Activated CD4-positive, alpha-beta memory T cell treated with anti-CD3 and anti-CD28 coated beads for 36 hours (primary cell): Measurements from ENCODE around the gene EN2. TPM values are rescaled to one million over a fixed set of nuclear protein-coding genes. Genes with fewer than 3 reads are reported as not detected.

ENCODE experiments used
- CTCF ChIA-PET: fragments of 350-600 bp; sonication (Branson Sonifier 250); formaldehyde crosslinking; loops from one replicate; lab custom pipeline; 2021; ENCODE audit warnings: antibody characterized with exemption, inconsistent platforms; lab: Charles Lee
- POLR2A ChIA-PET: fragments of 350-600 bp; sonication (Branson Sonifier 250); formaldehyde crosslinking; loops from one replicate; lab custom pipeline; 2021; ENCODE audit warnings: antibody characterized with exemption; lab: Charles Lee
- DNase-seq: peaks from one replicate; pipeline ENCODE4 v3.0.0-alpha.2; 2020
- H3K27ac Mint-ChIP-seq: one replicate; pipeline ENCODE4 v1.8.0; 2021; ENCODE audit warnings: mixed read lengths
- H3K27me3 Mint-ChIP-seq: one replicate; pipeline ENCODE4 v1.8.0; 2021; ENCODE audit warnings: mixed read lengths
- H3K36me3 Mint-ChIP-seq: one replicate; pipeline ENCODE4 v1.8.0; 2021; ENCODE audit warnings: mixed read lengths
- H3K4me1 Mint-ChIP-seq: one replicate; pipeline ENCODE4 v1.8.0; 2021; ENCODE audit warnings: low read depth, mixed read lengths
- H3K4me3 Mint-ChIP-seq: one replicate; pipeline ENCODE4 v1.8.0; 2021; ENCODE audit warnings: mild to moderate bottlenecking, mixed read lengths
- H3K9me3 Mint-ChIP-seq: one replicate; pipeline ENCODE4 v1.8.0; 2021; ENCODE audit warnings: mixed read lengths
- intact Hi-C: fragments of 100-400 bp; cut with micrococcal nuclease; formaldehyde crosslinking; loops from one replicate; pipeline ENCODE4 v1.15.1; 2023
- total RNA-seq, 2 experiments: library from RNA; stranded (reverse); gene quantifications; one replicate each; pipeline ENCODE4 v1.2.3, GENCODE V29; 2021

Gene EN2
- not detected for total RNA-seq

GRCh38 chr7:155458111-155458877 is at the start of gene EN2:
Gene EN2 (plus strand): TSS chr7:155458129. CDS start chr7:155458378, 249 bp downstream.
- POLR2A ChIA-PET = no interaction called here
- Mint-ChIP-seq H3K4me3 (peak within 1 kb of the TSS; percentile 56), H3K4me1 (peaks cover 27% of the 10 kb centered on the region), H3K27me3 (peaks cover 68% of the 10 kb centered on the region), H3K9me3 (no peaks in the 10 kb centered on the region), H3K36me3 (no peaks in the 10 kb centered on the region), H3K27ac (no peak within 1 kb of the TSS)
- DNase-seq = no peak
- intact Hi-C loops = loop anchor here (5.0 kb wide), 2 partner anchors 349 to 1549 kb away; no protein-coding TSS in a partner anchor
- CTCF ChIA-PET = no interaction called here

GRCh38 chr7:155408651-155409586 is 49.0 kb upstream of the EN2 start:
- intact Hi-C loops = no loop called here
- no peaks in the 10 kb centered on the region for H3K9me3 Mint-ChIP-seq
- no peaks in the 10 kb centered on the region for H3K36me3 Mint-ChIP-seq
- ChIA-PET CTCF (no interaction called here), POLR2A (no interaction called here)
- H3K4me1 Mint-ChIP-seq = peaks cover 2% of the 10 kb centered on the region
- H3K27me3 Mint-ChIP-seq = peaks cover 32% of the 10 kb centered on the region
- no peak for DNase-seq
- H3K4me3 Mint-ChIP-seq = no peak overlapping the region
- H3K27ac Mint-ChIP-seq = no peak overlapping the region

DNA sequence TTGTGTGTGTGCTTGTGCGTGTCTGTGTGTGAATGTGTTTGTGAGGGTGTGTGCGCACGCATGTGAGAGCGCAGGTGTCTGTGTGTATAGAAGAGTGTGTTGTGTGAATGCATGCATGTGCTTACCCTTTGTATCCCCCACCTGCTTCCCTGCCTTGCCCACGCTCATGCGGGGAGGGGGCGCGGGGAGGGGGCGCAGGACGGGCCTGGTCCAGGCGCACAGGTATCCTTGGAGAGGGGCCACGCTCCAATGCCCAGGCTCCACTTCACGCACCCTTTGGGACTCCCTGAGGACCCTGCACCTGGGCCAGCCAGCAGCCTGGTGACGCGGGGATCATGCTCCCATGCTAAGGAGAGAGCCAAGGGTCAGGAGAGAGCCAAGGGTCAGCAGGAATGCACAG is 47.9 kb upstream of the EN2 start:
- peaks cover 2% of the 10 kb centered on the region for H3K4me1 Mint-ChIP-seq
- ChIA-PET CTCF (interaction anchor here (0.9 kb wide), 1 partner anchor 154 kb away, joined by 4 read pairs; no protein-coding TSS in a partner anchor), POLR2A (no interaction called here)
- H3K4me3 Mint-ChIP-seq = no peak overlapping the region
- intact Hi-C loops = no loop called here
- H3K36me3 Mint-ChIP-seq = no peaks in the 10 kb centered on the region
- no peaks in the 10 kb centered on the region for H3K9me3 Mint-ChIP-seq
- H3K27me3 Mint-ChIP-seq = peaks cover 28% of the 10 kb centered on the region
- DNase-seq = no peak
- H3K27ac Mint-ChIP-seq = no peak overlapping the region

DNA sequence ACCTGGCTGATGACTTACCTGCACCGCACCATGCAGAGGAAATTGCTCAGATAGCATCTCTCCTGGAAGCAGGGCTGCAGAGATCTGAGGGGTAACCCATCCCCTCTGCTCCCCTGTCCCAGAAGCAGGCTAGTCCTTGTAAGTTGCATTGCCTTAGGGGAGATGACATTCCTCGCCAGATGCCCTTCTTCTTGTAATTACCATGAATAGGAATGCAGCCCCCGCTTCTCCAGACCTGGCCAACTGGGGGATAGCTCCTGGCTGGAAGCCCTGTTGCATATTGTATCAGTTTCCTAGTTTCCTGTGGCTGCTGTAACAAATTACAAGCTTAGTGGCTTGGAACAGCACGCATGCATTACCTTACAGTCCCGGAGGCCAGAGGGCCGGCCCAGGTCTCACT is 47.5 kb upstream of the EN2 start:
- no peak for DNase-seq
- intact Hi-C loops = no loop called here
- H3K9me3 Mint-ChIP-seq = no peaks in the 10 kb centered on the region
- peaks cover 28% of the 10 kb centered on the region for H3K27me3 Mint-ChIP-seq
- H3K36me3 Mint-ChIP-seq = no peaks in the 10 kb centered on the region
- H3K4me1 Mint-ChIP-seq = peaks cover 2% of the 10 kb centered on the region
- no peak overlapping the region for H3K4me3 Mint-ChIP-seq
- CTCF ChIA-PET = interaction anchor here (0.9 kb wide), 1 partner anchor 154 kb away, joined by 4 read pairs; no protein-coding TSS in a partner anchor
- H3K27ac Mint-ChIP-seq = no peak overlapping the region
- POLR2A ChIA-PET = no interaction called here

- Mint-ChIP-seq H3K4me1 (peaks cover 2% of the 10 kb centered on the region), H3K4me3 (no peak overlapping the region), H3K27ac (no peak overlapping the region), H3K36me3 (no peaks in the 10 kb centered on the region), H3K9me3 (no peaks in the 10 kb centered on the region), H3K27me3 (peaks cover 20% of the 10 kb centered on the region)
- POLR2A ChIA-PET = no interaction called here
- CTCF ChIA-PET = no interaction called here
- intact Hi-C loops = no loop called here
- no peak for DNase-seq
Measured at GRCh38 chr7:155411718-155412415, 46.1 kb upstream of the EN2 start.

GRCh38 chr7:155412416-155413253 is 45.3 kb upstream of the EN2 start:
- no peak overlapping the region for H3K27ac Mint-ChIP-seq
- intact Hi-C loops = no loop called here
- peak; percentile 59 for DNase-seq
- H3K4me3 Mint-ChIP-seq = no peak overlapping the region
- ChIA-PET POLR2A (no interaction called here), CTCF (interaction anchor here (1.2 kb wide), 1 partner anchor 33 kb away, joined by 3 read pairs; no protein-coding TSS in a partner anchor)
- H3K9me3 Mint-ChIP-seq = no peaks in the 10 kb centered on the region
- peaks cover 20% of the 10 kb centered on the region for H3K27me3 Mint-ChIP-seq
- peaks cover 2% of the 10 kb centered on the region for H3K4me1 Mint-ChIP-seq
- H3K36me3 Mint-ChIP-seq = no peaks in the 10 kb centered on the region

- ChIA-PET CTCF (no interaction called here), POLR2A (no interaction called here)
- H3K9me3 Mint-ChIP-seq = no peaks in the 10 kb centered on the region
- intact Hi-C loops = no loop called here
- no peak overlapping the region for H3K4me3 Mint-ChIP-seq
- no peaks in the 10 kb centered on the region for H3K36me3 Mint-ChIP-seq
- no peak overlapping the region for H3K27ac Mint-ChIP-seq
- H3K27me3 Mint-ChIP-seq = peaks cover 19% of the 10 kb centered on the region
- DNase-seq = no peak
- H3K4me1 Mint-ChIP-seq = peaks cover under 1% of the 10 kb centered on the region
Measured at GRCh38 chr7:155414547-155415492, 43.1 kb upstream of the EN2 start.

GRCh38 chr7:155416646-155417380 is 41.1 kb upstream of the EN2 start:
- Mint-ChIP-seq H3K4me1 (no peaks in the 10 kb centered on the region), H3K4me3 (no peak overlapping the region), H3K27me3 (peaks cover 12% of the 10 kb centered on the region), H3K36me3 (no peaks in the 10 kb centered on the region), H3K9me3 (no peaks in the 10 kb centered on the region), H3K27ac (no peak overlapping the region)
- no peak for DNase-seq
- intact Hi-C loops = no loop called here
- CTCF ChIA-PET = no interaction called here
- POLR2A ChIA-PET = no interaction called here

DNA sequence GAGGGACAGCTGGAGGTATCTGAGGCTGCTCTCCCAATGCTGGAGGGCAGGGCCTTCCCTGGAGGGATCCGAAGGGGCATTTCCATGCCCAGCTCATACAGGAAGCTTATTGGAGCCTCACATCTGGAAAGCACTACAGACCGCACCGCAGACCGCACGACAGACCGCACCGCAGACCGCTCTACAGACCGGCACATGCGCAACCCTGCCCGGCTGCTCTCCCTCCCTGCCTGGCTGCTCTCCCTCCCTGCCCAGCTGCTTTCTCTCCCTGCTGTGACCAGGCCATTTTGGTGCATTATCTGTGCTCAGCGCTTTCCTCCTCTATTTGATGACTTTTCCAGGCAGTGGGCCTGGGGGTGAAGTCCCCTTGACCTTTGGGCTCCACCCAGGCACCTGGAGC is 39.6 kb upstream of the EN2 start:
- peaks cover 10% of the 10 kb centered on the region for H3K27me3 Mint-ChIP-seq
- no peaks in the 10 kb centered on the region for H3K9me3 Mint-ChIP-seq
- ChIA-PET POLR2A (no interaction called here), CTCF (no interaction called here)
- no peak for DNase-seq
- H3K36me3 Mint-ChIP-seq = no peaks in the 10 kb centered on the region
- H3K4me1 Mint-ChIP-seq = no peaks in the 10 kb centered on the region
- H3K27ac Mint-ChIP-seq = no peak overlapping the region
- H3K4me3 Mint-ChIP-seq = no peak overlapping the region
- intact Hi-C loops = no loop called here
